H1 (cell line): ENCODE results near the gene VDR. TPM values are rescaled to one million over a fixed set of nuclear protein-coding genes. Genes with fewer than 3 reads are reported as not detected.

Experiments used
- CTCF ChIA-PET: fragments of 300-600 bp; sonication (Branson Sonifier 250); formaldehyde crosslinking; loops from one replicate; lab custom pipeline; 2021; ENCODE audit not compliant: partially characterized antibody; lab: Charles Lee
- POLR2A ChIA-PET: fragments of 300-600 bp; sonication (Branson Sonifier 250); formaldehyde crosslinking; loops from one replicate; lab custom pipeline; 2021; ENCODE audit warnings: inconsistent platforms; ENCODE audit not compliant: partially characterized antibody; lab: Charles Lee
- DNase-seq, 2 experiments: peaks; one replicate each; pipeline versions ENCODE4 v3.0.0 to v3.0.0-alpha.2; 2010 to 2022; ENCODE audit warnings: low spot score in 2 of 2, low read depth in 1 of 2, mixed read lengths in 1 of 2
- FAIRE-seq: peaks from 2 replicates; lab custom pipeline; 2011; peaks lifted over from hg19 to GRCh38; lab: Jason Lieb, UNC
- H2AFZ ChIP-seq: 2 replicates; pipeline ENCODE4 v1.8.1; 2012; ENCODE audit warnings: low read length, inconsistent platforms
- H2AK5ac ChIP-seq: 2 replicates; pipeline ENCODE4 v1.6.1; 2013; ENCODE audit warnings: low read depth, low read length
- H2BK120ac ChIP-seq: replicated peaks from 2 replicates; pipeline ENCODE3; 2013; ENCODE audit warnings: low read depth, low read length, inconsistent platforms
- H2BK12ac ChIP-seq: 2 replicates; pipeline ENCODE4 v1.6.1; 2013; ENCODE audit warnings: low read depth, low read length
- H2BK15ac ChIP-seq: 2 replicates; pipeline ENCODE4 v1.6.1; 2013; ENCODE audit warnings: low read length
- H2BK20ac ChIP-seq: 2 replicates; pipeline ENCODE4 v1.6.1; 2013; ENCODE audit warnings: low read length
- H2BK5ac ChIP-seq: 2 replicates; pipeline ENCODE4 v1.6.1; 2013; ENCODE audit warnings: low read depth, low read length
- H3K14ac ChIP-seq: 2 replicates; pipeline ENCODE4 v1.6.1; 2013; ENCODE audit warnings: inconsistent platforms; ENCODE audit not compliant: insufficient read length
- H3K18ac ChIP-seq: 2 replicates; pipeline ENCODE4 v1.6.1; 2013; ENCODE audit warnings: low read length; ENCODE audit errors: extremely low read depth
- H3K23ac ChIP-seq: 2 replicates; pipeline ENCODE4 v1.6.1; 2013; ENCODE audit warnings: inconsistent platforms; ENCODE audit not compliant: insufficient read length
- H3K23me2 ChIP-seq: 2 replicates; pipeline ENCODE4 v1.6.1; 2013; ENCODE audit warnings: low read depth, low read length
- H3K27ac ChIP-seq: 2 replicates; pipeline ENCODE4 v1.6.1; 2011; ENCODE audit warnings: low read depth, low read length, inconsistent platforms
- H3K27me3 ChIP-seq, 4 experiments: replicated peaks in 1 of 4; 1 replicate in 1 of 4; 2 replicates in 3 of 4; pipeline versions ENCODE4 v1.6.1 to v1.8.1; 2011 to 2013; ENCODE audit warnings: low read length in 3 of 4, mild to moderate bottlenecking in 3 of 4, inconsistent platforms in 2 of 4, mixed read lengths in 2 of 4, moderate library complexity in 1 of 4; ENCODE audit not compliant: control insufficient read depth in 3 of 4, insufficient read depth in 3 of 4; ENCODE audit errors: extremely low read depth in 1 of 4
- H3K36me3 ChIP-seq, 4 experiments: 2 replicates each; pipeline versions ENCODE4 v1.6.1 to v1.8.1; 2011 to 2013; ENCODE audit warnings: mild to moderate bottlenecking in 4 of 4, low read length in 3 of 4, moderate library complexity in 2 of 4, control low read depth in 1 of 4, inconsistent platforms in 1 of 4; ENCODE audit not compliant: insufficient read depth in 4 of 4, control insufficient read depth in 2 of 4
- H3K4ac ChIP-seq: replicated peaks from 2 replicates; pipeline ENCODE3; 2013; ENCODE audit warnings: low read length, low read depth, mixed read lengths, inconsistent platforms; ENCODE audit not compliant: insufficient read length
- H3K4me1 ChIP-seq, 4 experiments: replicated peaks in 1 of 4; 1 replicate in 1 of 4; 2 replicates in 3 of 4; pipeline versions ENCODE4 v1.6.1 to v1.8.1; 2011 to 2013; ENCODE audit warnings: low read length in 3 of 4, inconsistent platforms in 2 of 4, mixed read lengths in 1 of 4; ENCODE audit not compliant: insufficient read depth in 4 of 4, control insufficient read depth in 3 of 4
- H3K4me2 ChIP-seq, 2 experiments: 2 replicates each; pipeline versions ENCODE4 v1.6.1 to v1.8.1; 2011 to 2013; ENCODE audit warnings: low read depth in 2 of 2, low read length in 2 of 2, control low read depth in 1 of 2, inconsistent platforms in 1 of 2, mild to moderate bottlenecking in 1 of 2; ENCODE audit not compliant: insufficient read depth in 1 of 2
- H3K4me3 ChIP-seq, 4 experiments: fragments of 200-600, 300-600 bp in 1 of 4; sonication (generic), shearing (Covaris generic), sonication (Bioruptor Twin) in 1 of 4; 2 replicates each; pipeline versions ENCODE4 v1.5.1 to v1.8.1; 2011 to 2016; ENCODE audit warnings: low read length in 4 of 4, low read depth in 3 of 4, control low read depth in 2 of 4, inconsistent platforms in 2 of 4, mild to moderate bottlenecking in 2 of 4, mixed read lengths in 1 of 4, moderate library complexity in 1 of 4; ENCODE audit not compliant: insufficient read depth in 2 of 4; ENCODE audit errors: extremely low read depth in 1 of 4
- H3K56ac ChIP-seq: replicated peaks from 2 replicates; pipeline ENCODE3; 2013; ENCODE audit warnings: low read depth, mild to moderate bottlenecking, mixed read lengths, low read length, inconsistent platforms; ENCODE audit not compliant: insufficient read length
- H3K79me1 ChIP-seq: 2 replicates; pipeline ENCODE4 v1.6.1; 2013; ENCODE audit warnings: low read depth, low read length, control low read depth
- H3K79me2 ChIP-seq, 2 experiments: 2 replicates each; pipeline versions ENCODE4 v1.6.1 to v1.8.1; 2012 to 2013; ENCODE audit warnings: low read length in 2 of 2, mild to moderate bottlenecking in 2 of 2, inconsistent platforms in 1 of 2; ENCODE audit not compliant: insufficient read depth in 2 of 2, control insufficient read depth in 1 of 2
- H3K9ac ChIP-seq, 4 experiments: replicated peaks in 1 of 4; 1 replicate in 1 of 4; 2 replicates in 3 of 4; pipeline versions ENCODE4 v1.6.1 to v1.8.1; 2011 to 2013; ENCODE audit warnings: low read depth in 3 of 4, low read length in 3 of 4, control low read depth in 2 of 4, mild to moderate bottlenecking in 2 of 4, moderate library complexity in 2 of 4, inconsistent platforms in 1 of 4; ENCODE audit errors: extremely low read depth in 1 of 4
- H3K9me3 ChIP-seq, 2 experiments: 2 replicates each; pipeline versions ENCODE4 v1.6.1 to v1.8.1; 2012 to 2013; ENCODE audit warnings: mild to moderate bottlenecking in 2 of 2, moderate library complexity in 2 of 2, control low read depth in 1 of 2, inconsistent platforms in 1 of 2, low read depth in 1 of 2, low read length in 1 of 2, mixed read lengths in 1 of 2; ENCODE audit not compliant: insufficient read depth in 2 of 2
- H4K20me1 ChIP-seq, 2 experiments: replicated peaks in 1 of 2; 2 replicates each; pipeline versions ENCODE3 to v1.8.1; 2011 to 2013; ENCODE audit warnings: inconsistent platforms in 2 of 2, low read length in 2 of 2, mild to moderate bottlenecking in 1 of 2; ENCODE audit not compliant: insufficient read depth in 2 of 2, control insufficient read depth in 1 of 2
- H4K5ac ChIP-seq: 2 replicates; pipeline ENCODE4 v1.6.1; 2013; ENCODE audit warnings: low read length, low read depth, mixed read lengths, inconsistent platforms; ENCODE audit not compliant: insufficient read length
- H4K8ac ChIP-seq: 2 replicates; pipeline ENCODE4 v1.8.0; 2013; ENCODE audit warnings: mild to moderate bottlenecking, moderate library complexity, low read length, inconsistent platforms; ENCODE audit not compliant: insufficient read depth; ENCODE audit errors: extremely low read depth
- H4K91ac ChIP-seq: replicated peaks from 2 replicates; pipeline ENCODE3; 2013; ENCODE audit warnings: low read length, mixed read lengths, inconsistent platforms; ENCODE audit not compliant: insufficient read length
- CBX5 ChIP-seq: fragments of 300-800, 300-1000 bp; sonication (generic); IDR thresholded peaks from 2 replicates; pipeline ENCODE4 v1.7.1; 2016; ENCODE audit warnings: antibody characterized with exemption, low read length, low read depth
- CHD2 ChIP-seq: IDR thresholded peaks from 2 replicates; pipeline ENCODE4 v1.6.1; 2012; ENCODE audit warnings: low read length, improper control_type of control experiment
- EP300 ChIP-seq, 2 experiments: IDR thresholded peaks; 1 replicate in 1 of 2; 2 replicates in 1 of 2; pipeline ENCODE4 v1.6.1; 2011 to 2012; ENCODE audit warnings: low read depth in 2 of 2, low read length in 2 of 2, mild to moderate bottlenecking in 2 of 2, borderline replicate concordance in 1 of 2, inconsistent platforms in 1 of 2, moderate library complexity in 1 of 2
- GTF2F1 ChIP-seq: IDR thresholded peaks from 2 replicates; pipeline ENCODE4 v1.6.1; 2012; ENCODE audit warnings: low read depth, low read length, improper control_type of control experiment, borderline replicate concordance
- HDAC2 ChIP-seq, 2 experiments: fragments of 300-600 bp in 1 of 2; sonication (generic) in 1 of 2; IDR thresholded peaks; 2 replicates each; pipeline ENCODE4 v1.6.1; 2011 to 2012; ENCODE audit warnings: low read depth in 2 of 2, low read length in 2 of 2, mild to moderate bottlenecking in 2 of 2, moderate library complexity in 2 of 2, borderline replicate concordance in 1 of 2, inconsistent platforms in 1 of 2
- HDAC6 ChIP-seq: IDR thresholded peaks from one replicate; pipeline ENCODE4 v1.7.1; 2012; ENCODE audit warnings: low read depth, mild to moderate bottlenecking, inconsistent platforms, low read length, moderate library complexity
- KDM1A ChIP-seq: fragments of 200-600, 300-600 bp; sonication (generic); IDR thresholded peaks from 2 replicates; pipeline ENCODE4 v1.7.1; 2016; ENCODE audit warnings: mild to moderate bottlenecking, low read length, borderline replicate concordance
- KDM4A ChIP-seq: IDR thresholded peaks from one replicate; pipeline ENCODE4 v1.7.1; 2012; ENCODE audit warnings: low read depth, mild to moderate bottlenecking, moderate library complexity, low read length, inconsistent platforms; ENCODE audit not compliant: severe bottlenecking
- RBBP5 ChIP-seq: IDR thresholded peaks from 2 replicates; pipeline ENCODE4 v1.7.1; 2012; ENCODE audit warnings: low read depth, mild to moderate bottlenecking, inconsistent platforms, low read length, moderate library complexity, borderline replicate concordance
- RXRA ChIP-seq: IDR thresholded peaks from 2 replicates; pipeline ENCODE4 v1.6.1; 2011; ENCODE audit warnings: low read depth, mild to moderate bottlenecking, low read length, moderate library complexity; ENCODE audit not compliant: insufficient read depth
- SAP30 ChIP-seq: fragments of 300-600 bp; sonication (generic); IDR thresholded peaks from 2 replicates; pipeline ENCODE4 v1.7.1; 2012; ENCODE audit warnings: low read length, moderate library complexity, mild to moderate bottlenecking, inconsistent platforms; ENCODE audit not compliant: insufficient read depth, insufficient replicate concordance
- SP1 ChIP-seq: IDR thresholded peaks from 2 replicates; pipeline ENCODE4 v1.6.1; 2011; ENCODE audit warnings: low read depth, low read length
- ZNF274 ChIP-seq: IDR thresholded peaks from 2 replicates; pipeline ENCODE4 v1.7.0; 2012; ENCODE audit warnings: low read length, borderline replicate concordance; ENCODE audit errors: extremely low read depth
- WGBS, 2 experiments: shearing (Covaris generic) in 1 of 2; methylation state at CpG; one replicate each; pipeline versions ENCODE4 v1.1.6 to v1.1.7; 2013 to 2015; ENCODE audit warnings: low lambda C conversion rate in 2 of 2, mixed read lengths in 2 of 2, inconsistent platforms in 1 of 2, low coverage in 1 of 2, missing lambda C conversion rate in 1 of 2; ENCODE audit not compliant: insufficient replicate concordance in 2 of 2, insufficient coverage in 1 of 2, insufficient read length in 1 of 2; ENCODE audit errors: extremely low coverage in 1 of 2, missing lambda C conversion rate in 1 of 2; 5-methylcytosine and 5-hydroxymethylcytosine counted together
- polyA plus RNA-seq, 7 experiments: library from polyadenylated mRNA; depleted of rRNA in 3 of 7; stranded (reverse) in 5 of 7; unstranded in 2 of 7; fragments of >200 nt in 5 of 7; fragments of 200-250 nt in 2 of 7; gene quantifications; 1 replicate in 5 of 7; 2 replicates in 1 of 7; 4 replicates in 1 of 7; pipeline versions ENCODE4 v1.2.1 to v1.2.3, GENCODE V29; 2011 to 2013; ENCODE audit warnings: missing spikeins in 2 of 7, mixed read lengths in 2 of 7
- total RNA-seq: library from RNA; stranded (reverse); fragmentation: NEBNext Ultra II Directional; extraction: Animal tissue kit (Norgen Biotek cat#: 25700); gene quantifications from 2 replicates; pipeline ENCODE4 v1.2.1, GENCODE V29; 2021

The VDR gene
- total and polyA plus RNA-seq, 2 of the 8 experiments (the other 6 are each of a cell fraction or from before 2014, with no cell fraction given) = 0.44 to 0.65 TPM

DNA sequence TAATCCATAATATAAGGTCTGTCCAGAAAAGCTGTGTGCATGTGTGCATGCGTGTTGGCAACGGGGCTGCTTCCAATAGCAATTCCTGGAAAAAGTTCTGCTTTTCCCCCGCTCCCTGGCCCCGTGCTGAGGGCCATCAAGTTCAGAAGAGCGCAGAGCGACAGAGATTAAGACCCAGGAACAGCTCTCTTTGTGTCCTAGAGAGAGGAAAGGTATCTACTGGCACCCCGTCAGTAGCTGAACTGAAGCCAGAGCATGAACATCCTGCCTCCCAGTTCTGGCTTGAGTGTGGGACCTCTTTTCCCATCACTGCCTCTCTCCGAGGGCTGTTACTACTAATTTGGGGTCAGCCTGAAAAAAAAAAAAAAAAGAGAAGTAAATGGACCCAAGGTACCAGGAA lies 100.6 kb downstream of the VDR start:
- no peak for FAIRE-seq
- no peak overlapping the region for H3K23ac ChIP-seq
- peaks cover 12 to 15% of the 10 kb centered on the region in 2 experiments for H4K20me1 ChIP-seq
- H2BK5ac ChIP-seq = no peak overlapping the region
- no peak overlapping the region for H3K9ac ChIP-seq
- no peak overlapping the region for H2AK5ac ChIP-seq
- H3K27ac ChIP-seq = no peak overlapping the region
- H3K4ac ChIP-seq = no peak overlapping the region
- H2BK15ac ChIP-seq = no peak overlapping the region
- H3K56ac ChIP-seq = no peak overlapping the region
- no peaks in the 10 kb centered on the region for H3K27me3 ChIP-seq
- peaks cover 0 to 2% (median 0%) of the 10 kb centered on the region in 4 experiments; a peak in 1 of 8 replicates for H3K36me3 ChIP-seq
- no peak overlapping the region for H2BK12ac ChIP-seq
- no peak overlapping the region for H2BK120ac ChIP-seq
- H2AFZ ChIP-seq = no peak overlapping the region
- peaks cover 13% of the 10 kb centered on the region; the same call in 1 of the 2 replicates for H3K79me1 ChIP-seq
- H3K18ac ChIP-seq = no peak overlapping the region
- 85% methylated on average over 8 of the region's 8 CpGs; no CpG with 5 or more reads in 1 of the 2 experiments for WGBS, 2 experiments
- H3K9me3 ChIP-seq = no peaks in the 10 kb centered on the region
- H4K5ac ChIP-seq = no peak overlapping the region
- 0 out of 2 replicates have a peak, but pooled peaks cover 1% of the 10 kb centered on the region for H3K23me2 ChIP-seq
- no peak overlapping the region for H3K4me3 ChIP-seq
- peaks cover 0 to 22% (median 15%) of the 10 kb centered on the region in 4 experiments; a peak in 6 of 7 replicates for H3K4me1 ChIP-seq
- DNase-seq = no peak
- no peak overlapping the region for H4K8ac ChIP-seq
- ChIA-PET CTCF (interaction anchor here (0.6 to 58.8 kb wide), 10 partner anchors 9 to 101 kb away, joined by 3 to 2001 read pairs (median 4); partner anchors contain the start of genes HDAC7 and VDR), POLR2A (interaction anchor here (1.6 to 29.3 kb wide), 3 partner anchors 9 to 33 kb away, joined by 5 to 480 read pairs (median 11); no protein-coding TSS in a partner anchor)
- no peak overlapping the region for H3K4me2 ChIP-seq
- no peak overlapping the region for H4K91ac ChIP-seq
- no peak overlapping the region for H2BK20ac ChIP-seq
- H3K79me2 ChIP-seq = peaks cover 0 to 86% of the 10 kb centered on the region in 2 experiments; a peak in 2 of 4 replicates
- no peak overlapping the region for H3K14ac ChIP-seq
- TF ChIP-seq RXRA (no peak), ZNF274 (no peak), GTF2F1 (no peak), SP1 (no peak), KDM1A (no peak), EP300 (IDR thresholded peaks at IDR 0.05; ENCODE audit: borderline replicate concordance in 1 of 2, low read depth in 2 of 2, low read length in 2 of 2) (no peak), RBBP5 (no peak), HDAC6 (no peak), HDAC2 (IDR thresholded peaks at IDR 0.05; ENCODE audit: borderline replicate concordance in 1 of 2, low read depth in 2 of 2, low read length in 2 of 2) (no peak), SAP30 (no peak), KDM4A (no peak), CBX5 (no peak), CHD2 (no peak)
